Activated T-cell treated with anti-CD3 and anti-CD28 coated beads, Interleukin-2, amount 50 U/mL, for 24 hours (primary cell): ENCODE results near the gene NT5DC4.

Experiments used
- DNase-seq: peaks from one replicate; pipeline ENCODE4 v3.0.0-alpha.2; 2020
- H3K27ac Mint-ChIP-seq: 2 replicates; pipeline ENCODE4 v1.8.0; 2020; ENCODE audit warnings: mild to moderate bottlenecking, mixed read lengths
- H3K27me3 Mint-ChIP-seq: 2 replicates; pipeline ENCODE4 v1.8.0; 2020; ENCODE audit warnings: mixed read lengths
- H3K36me3 Mint-ChIP-seq: 2 replicates; pipeline ENCODE4 v1.8.0; 2020; ENCODE audit warnings: low read depth, mixed read lengths
- H3K4me1 Mint-ChIP-seq: 2 replicates; pipeline ENCODE4 v1.8.0; 2020; ENCODE audit warnings: low read depth, mixed read lengths
- H3K4me3 Mint-ChIP-seq: 2 replicates; pipeline ENCODE4 v1.8.0; 2020; ENCODE audit warnings: mild to moderate bottlenecking, moderate library complexity, mixed read lengths
- H3K9me3 Mint-ChIP-seq: 2 replicates; pipeline ENCODE4 v1.8.0; 2020; ENCODE audit warnings: mixed read lengths

The NT5DC4 gene

DNA sequence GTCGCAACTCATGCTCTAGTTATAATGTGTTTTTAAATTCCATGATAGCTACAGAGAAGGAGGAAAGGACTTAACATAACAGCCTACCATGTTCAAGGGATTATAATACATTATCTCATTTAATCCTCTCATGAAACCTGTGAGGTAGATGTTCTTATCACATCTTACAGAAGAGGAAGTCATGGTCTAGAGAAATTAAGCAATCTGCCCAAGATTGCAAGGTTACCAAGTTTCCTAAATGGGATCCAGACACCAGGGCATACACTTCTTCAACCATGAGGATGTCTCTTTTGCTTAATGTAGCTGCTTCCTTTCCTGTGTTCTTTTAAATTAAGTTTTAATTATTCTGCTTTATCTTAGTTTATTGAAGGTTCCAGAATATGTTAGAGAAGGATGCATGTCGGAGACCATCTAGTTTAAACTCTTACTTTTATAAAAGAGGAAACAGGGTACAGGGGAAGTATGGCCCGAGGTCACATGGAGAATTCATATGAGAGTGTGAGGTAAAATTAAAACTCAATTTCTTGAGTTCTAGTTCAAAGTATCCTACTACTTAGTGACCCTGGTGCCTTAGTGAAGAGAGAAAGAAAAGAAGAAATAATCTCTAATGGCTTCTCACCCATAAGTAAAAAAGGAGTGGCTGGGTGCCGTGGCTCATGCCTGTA, 67.0 kb downstream of the NT5DC4 start:
- H3K36me3 Mint-ChIP-seq, result no peaks in the 10 kb centered on the region
- no peak overlapping the region for H3K27ac Mint-ChIP-seq
- H3K9me3 Mint-ChIP-seq, result no peaks in the 10 kb centered on the region
- peaks cover 5% of the 10 kb centered on the region for H3K4me1 Mint-ChIP-seq
- no peak overlapping the region for H3K4me3 Mint-ChIP-seq
- H3K27me3 Mint-ChIP-seq, result peaks cover 28% of the 10 kb centered on the region
- no peak for DNase-seq

DNA sequence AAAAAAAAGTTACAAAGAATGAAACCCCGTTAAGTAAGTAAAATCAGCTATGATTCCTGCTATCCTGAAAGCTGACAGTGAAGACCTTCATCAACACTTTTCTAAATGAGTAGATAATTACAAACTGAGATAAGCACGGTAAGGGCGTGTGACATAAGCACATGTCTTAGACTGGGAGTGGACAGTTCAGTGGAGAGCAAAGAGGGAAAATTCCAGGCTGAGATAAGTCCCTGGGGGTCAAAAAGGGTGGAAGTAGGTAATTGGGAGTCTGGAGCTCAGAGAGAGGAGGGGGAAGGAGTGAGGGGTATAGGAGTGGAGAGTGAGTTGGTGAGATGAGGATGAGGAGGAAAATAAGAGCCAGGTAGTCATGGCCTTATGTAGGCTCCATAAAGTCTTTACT, 67.8 kb downstream of the NT5DC4 start:
- Mint-ChIP-seq H3K36me3 (no peaks in the 10 kb centered on the region), H3K27ac (no peak overlapping the region), H3K9me3 (no peaks in the 10 kb centered on the region), H3K4me1 (peaks cover 11% of the 10 kb centered on the region), H3K4me3 (no peak overlapping the region), H3K27me3 (peaks cover 25% of the 10 kb centered on the region)
- no peak for DNase-seq
